ENCODE results near the gene TACC2.

DNA sequence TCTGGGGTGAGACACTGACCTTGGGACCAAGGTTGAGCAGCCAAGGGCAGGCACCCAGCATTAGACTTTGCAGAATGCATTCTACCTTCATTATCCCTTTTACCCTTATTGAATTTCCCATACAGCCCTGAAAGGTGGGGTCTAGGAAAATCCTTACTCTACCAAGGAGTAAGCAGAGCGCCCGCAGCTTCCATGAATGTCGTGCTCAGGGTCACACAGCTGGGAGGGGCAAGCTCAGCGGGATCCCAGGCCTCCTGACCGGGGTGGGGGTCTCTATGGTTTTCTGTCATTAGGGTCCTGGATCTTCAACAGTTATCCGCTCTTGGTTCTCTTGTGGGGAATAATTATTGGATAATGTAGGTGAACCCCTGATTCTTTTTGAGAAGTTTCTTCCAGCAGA lies 251.4 kb downstream of the TACC2 start:
- no peak for TF ChIP-seq POLR2A (IDR thresholded peaks at IDR 0.05)
- TF ChIP-seq, protein P1, sequence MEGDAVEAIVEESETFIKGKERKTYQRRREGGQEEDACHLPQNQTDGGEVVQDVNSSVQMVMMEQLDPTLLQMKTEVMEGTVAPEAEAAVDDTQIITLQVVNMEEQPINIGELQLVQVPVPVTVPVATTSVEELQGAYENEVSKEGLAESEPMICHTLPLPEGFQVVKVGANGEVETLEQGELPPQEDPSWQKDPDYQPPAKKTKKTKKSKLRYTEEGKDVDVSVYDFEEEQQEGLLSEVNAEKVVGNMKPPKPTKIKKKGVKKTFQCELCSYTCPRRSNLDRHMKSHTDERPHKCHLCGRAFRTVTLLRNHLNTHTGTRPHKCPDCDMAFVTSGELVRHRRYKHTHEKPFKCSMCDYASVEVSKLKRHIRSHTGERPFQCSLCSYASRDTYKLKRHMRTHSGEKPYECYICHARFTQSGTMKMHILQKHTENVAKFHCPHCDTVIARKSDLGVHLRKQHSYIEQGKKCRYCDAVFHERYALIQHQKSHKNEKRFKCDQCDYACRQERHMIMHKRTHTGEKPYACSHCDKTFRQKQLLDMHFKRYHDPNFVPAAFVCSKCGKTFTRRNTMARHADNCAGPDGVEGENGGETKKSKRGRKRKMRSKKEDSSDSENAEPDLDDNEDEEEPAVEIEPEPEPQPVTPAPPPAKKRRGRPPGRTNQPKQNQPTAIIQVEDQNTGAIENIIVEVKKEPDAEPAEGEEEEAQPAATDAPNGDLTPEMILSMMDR (IDR thresholded peaks at IDR 0.05) = no peak
